ENCODE measurements around the gene NEK5.

DNA sequence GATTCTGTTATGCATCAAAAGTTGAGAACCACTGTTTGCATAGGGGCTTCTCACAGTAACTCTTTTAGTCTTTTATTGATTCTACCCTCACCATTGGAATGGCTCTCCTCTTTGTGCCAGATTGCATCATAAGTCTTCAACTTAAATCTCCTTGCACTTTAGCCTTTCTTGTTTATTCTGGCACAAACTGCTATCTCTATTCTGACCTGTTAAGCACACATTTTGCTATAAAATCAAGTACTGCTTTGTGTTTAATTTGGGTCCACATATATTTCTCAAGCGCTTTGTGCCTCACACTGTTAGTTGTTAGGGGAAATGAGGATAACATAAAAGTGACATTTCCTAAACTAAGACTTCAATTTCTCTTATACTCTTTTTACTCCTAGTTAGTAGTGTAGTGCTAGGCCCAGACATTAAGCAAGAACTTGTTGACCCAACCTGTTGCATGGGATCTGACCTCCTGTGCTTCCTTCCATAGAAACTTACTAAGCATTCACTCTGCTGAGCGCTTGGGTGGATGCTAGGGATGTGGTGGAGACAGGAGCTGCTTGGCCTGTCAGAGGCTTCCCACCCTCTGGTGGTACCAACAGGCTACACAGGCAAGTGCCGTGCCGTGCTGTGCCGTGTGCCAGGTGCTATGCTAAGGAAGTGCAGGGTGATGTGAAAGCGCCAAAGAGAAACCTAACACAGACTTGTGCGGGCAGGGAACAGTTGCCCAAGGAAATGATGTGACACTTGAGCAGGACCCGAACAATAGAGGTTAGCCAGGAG lies 103.2 kb downstream of the NEK5 start:
- TF ChIP-seq, protein P1, sequence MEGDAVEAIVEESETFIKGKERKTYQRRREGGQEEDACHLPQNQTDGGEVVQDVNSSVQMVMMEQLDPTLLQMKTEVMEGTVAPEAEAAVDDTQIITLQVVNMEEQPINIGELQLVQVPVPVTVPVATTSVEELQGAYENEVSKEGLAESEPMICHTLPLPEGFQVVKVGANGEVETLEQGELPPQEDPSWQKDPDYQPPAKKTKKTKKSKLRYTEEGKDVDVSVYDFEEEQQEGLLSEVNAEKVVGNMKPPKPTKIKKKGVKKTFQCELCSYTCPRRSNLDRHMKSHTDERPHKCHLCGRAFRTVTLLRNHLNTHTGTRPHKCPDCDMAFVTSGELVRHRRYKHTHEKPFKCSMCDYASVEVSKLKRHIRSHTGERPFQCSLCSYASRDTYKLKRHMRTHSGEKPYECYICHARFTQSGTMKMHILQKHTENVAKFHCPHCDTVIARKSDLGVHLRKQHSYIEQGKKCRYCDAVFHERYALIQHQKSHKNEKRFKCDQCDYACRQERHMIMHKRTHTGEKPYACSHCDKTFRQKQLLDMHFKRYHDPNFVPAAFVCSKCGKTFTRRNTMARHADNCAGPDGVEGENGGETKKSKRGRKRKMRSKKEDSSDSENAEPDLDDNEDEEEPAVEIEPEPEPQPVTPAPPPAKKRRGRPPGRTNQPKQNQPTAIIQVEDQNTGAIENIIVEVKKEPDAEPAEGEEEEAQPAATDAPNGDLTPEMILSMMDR (IDR thresholded peaks at IDR 0.05), result no peak
- no peak for TF ChIP-seq POLR2A (IDR thresholded peaks at IDR 0.05)
